Mucosa of descending colon (tissue), 3 donors: ENCODE measurements around the gene HDAC10. TPM values are rescaled to one million over a fixed set of nuclear protein-coding genes. Genes with fewer than 3 reads are reported as not detected.

Experiments used
- ATAC-seq: fragments of 200-7000 bp; cut with Tn5 transposase; one replicate; pipeline ENCODE4 v1.9.1; 2020; ENCODE audit warnings: mild to moderate bottlenecking, moderate library complexity
- DNase-seq, 3 donors: peaks; one replicate each; pipeline ENCODE4 v3.0.0-alpha.2; 2020
- H3K36me3 ChIP-seq: fragments of 200-600 bp; one replicate; pipeline ENCODE4 v1.8.0; 2021; ENCODE audit warnings: low read depth, mild to moderate bottlenecking
- H3K4me1 ChIP-seq: fragments of 200-600 bp; one replicate; pipeline ENCODE4 v1.8.0; 2021; ENCODE audit warnings: low read depth, mild to moderate bottlenecking
- H3K4me3 ChIP-seq: fragments of 200-600 bp; one replicate; pipeline ENCODE4 v1.8.0; 2021; ENCODE audit warnings: mild to moderate bottlenecking
- H3K9me3 ChIP-seq: fragments of 200-600 bp; one replicate; pipeline ENCODE4 v1.8.0; 2021; ENCODE audit warnings: mild to moderate bottlenecking
- intact Hi-C, 2 donors: fragments of 100-400 bp; cut with DNase I in 1 of 2; cut with micrococcal nuclease in 1 of 2; formaldehyde crosslinking; loops; one replicate each; pipeline versions ENCODE4 v1.11.0 to v1.11.1; 2022; cut with DNase I, micrococcal nuclease
- total RNA-seq, 3 donors: library from RNA; stranded (reverse); fragmentation: NEBNext Ultra II Directional in 2 of 3; extraction: Animal tissue kit (Norgen Biotek cat#: 25700) in 2 of 3; gene quantifications; one replicate each; pipeline versions ENCODE4 v1.2.1 to v1.2.4, GENCODE V29; 2021 to 2023
- TF ChIP-seq, protein P1 (sequence below): fragments of 200-600 bp; IDR thresholded peaks from one replicate; pipeline ENCODE4 v1.8.0; 2022; ENCODE audit warnings: antibody characterized with exemption, mild to moderate bottlenecking
- donor health status: DM: no; HTN: no; CAD: no; lungs with moderate emphysema.
- donor health status: DM: no; HTN: no; CAD: no.
- donor health status: DM: no; HTN: yes; CAD: no.

HDAC10 gene
- total RNA-seq, 3 donors from 2014 or later, result 39.5 to 66.3 (median 47.8) TPM

- DNase-seq (no peak), ATAC-seq (no peak)
- Histone ChIP-seq H3K9me3 (no peaks in the 10 kb centered on the region), H3K36me3 (no peaks in the 10 kb centered on the region), H3K4me1 (peaks cover 13% of the 10 kb centered on the region), H3K4me3 (no peak overlapping the region)
- intact Hi-C loops, result no loop called here
- TF ChIP-seq, protein P1, sequence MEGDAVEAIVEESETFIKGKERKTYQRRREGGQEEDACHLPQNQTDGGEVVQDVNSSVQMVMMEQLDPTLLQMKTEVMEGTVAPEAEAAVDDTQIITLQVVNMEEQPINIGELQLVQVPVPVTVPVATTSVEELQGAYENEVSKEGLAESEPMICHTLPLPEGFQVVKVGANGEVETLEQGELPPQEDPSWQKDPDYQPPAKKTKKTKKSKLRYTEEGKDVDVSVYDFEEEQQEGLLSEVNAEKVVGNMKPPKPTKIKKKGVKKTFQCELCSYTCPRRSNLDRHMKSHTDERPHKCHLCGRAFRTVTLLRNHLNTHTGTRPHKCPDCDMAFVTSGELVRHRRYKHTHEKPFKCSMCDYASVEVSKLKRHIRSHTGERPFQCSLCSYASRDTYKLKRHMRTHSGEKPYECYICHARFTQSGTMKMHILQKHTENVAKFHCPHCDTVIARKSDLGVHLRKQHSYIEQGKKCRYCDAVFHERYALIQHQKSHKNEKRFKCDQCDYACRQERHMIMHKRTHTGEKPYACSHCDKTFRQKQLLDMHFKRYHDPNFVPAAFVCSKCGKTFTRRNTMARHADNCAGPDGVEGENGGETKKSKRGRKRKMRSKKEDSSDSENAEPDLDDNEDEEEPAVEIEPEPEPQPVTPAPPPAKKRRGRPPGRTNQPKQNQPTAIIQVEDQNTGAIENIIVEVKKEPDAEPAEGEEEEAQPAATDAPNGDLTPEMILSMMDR, result no peak
Observed at GRCh38 chr22:50257041-50257440, 6.0 kb upstream of the HDAC10 start.

GRCh38 chr22:50256258-50256862 is 5.3 kb upstream of the HDAC10 start:
- intact Hi-C loops, result no loop called here
- TF ChIP-seq, protein P1, result no peak

DNA sequence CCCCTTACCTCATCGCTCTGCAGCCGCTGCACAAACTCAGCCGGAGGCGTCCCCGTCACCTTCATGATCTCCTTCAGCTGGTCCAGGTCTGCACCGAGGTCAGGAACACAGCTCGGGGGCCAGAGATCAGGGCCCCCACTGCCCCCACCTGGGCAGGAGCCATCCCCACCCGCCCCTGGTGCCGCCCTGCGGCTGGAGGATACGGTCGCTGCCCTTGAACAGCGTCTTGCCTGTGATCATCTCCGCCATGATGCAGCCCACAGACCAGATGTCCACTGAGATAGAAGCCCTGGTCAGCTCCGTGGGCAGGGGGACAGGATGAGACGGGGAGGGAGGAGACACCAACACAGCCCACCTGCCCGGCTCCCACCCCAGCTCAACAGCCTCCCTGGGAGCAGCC is 4.5 kb upstream of the HDAC10 start:
- no peak overlapping the region for H3K4me3 ChIP-seq
- intact Hi-C loops, result no loop called here
- H3K4me1 ChIP-seq, result peaks cover 5% of the 10 kb centered on the region
- DNase-seq (no peak), ATAC-seq (no peak)
- no peaks in the 10 kb centered on the region for H3K9me3 ChIP-seq
- no peaks in the 10 kb centered on the region for H3K36me3 ChIP-seq
- TF ChIP-seq, protein P1, result no peak

More at GRCh38 chr22:50256258-50256862, 5.3 kb upstream of the HDAC10 start:
- H3K4me1 ChIP-seq, result peaks cover 9% of the 10 kb centered on the region
- ATAC-seq (no peak), DNase-seq (no peak)
- H3K4me3 ChIP-seq, result no peak overlapping the region
- no peaks in the 10 kb centered on the region for H3K9me3 ChIP-seq
- H3K36me3 ChIP-seq, result no peaks in the 10 kb centered on the region

GRCh38 chr22:50255099-50255498 is 4.0 kb upstream of the HDAC10 start:
- Histone ChIP-seq H3K36me3 (no peaks in the 10 kb centered on the region), H3K4me1 (peaks cover 6% of the 10 kb centered on the region), H3K9me3 (no peaks in the 10 kb centered on the region), H3K4me3 (no peak overlapping the region)
- TF ChIP-seq, protein P1, result no peak
- no peak for DNase-seq
- intact Hi-C loops, result no loop called here
- no peak for ATAC-seq

DNA sequence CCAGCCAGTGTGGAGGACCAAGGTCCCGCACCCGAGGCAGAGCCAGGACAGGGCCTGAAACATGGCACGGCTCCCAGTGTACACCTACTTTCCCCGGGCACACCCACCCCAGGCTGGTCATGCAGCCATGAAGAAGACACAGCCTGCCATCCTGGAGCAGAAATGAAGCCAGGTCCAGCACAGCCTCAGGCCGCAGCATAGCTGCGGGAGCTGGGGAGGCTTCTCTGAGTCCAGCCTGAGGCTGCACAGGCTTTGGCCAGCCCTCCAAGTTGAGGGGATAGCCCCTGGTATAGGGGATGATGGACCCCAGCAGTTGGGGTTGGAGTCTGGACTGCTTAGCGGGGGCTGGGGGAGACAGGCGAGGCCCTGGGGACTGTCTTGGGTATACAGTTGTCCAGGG is 2.9 kb upstream of the HDAC10 start:
- peaks cover 15% of the 10 kb centered on the region for H3K4me1 ChIP-seq
- TF ChIP-seq, protein P1, result no peak
- H3K36me3 ChIP-seq, result no peaks in the 10 kb centered on the region
- intact Hi-C loops, result loop anchor here in 1 of 2 donors (5.0 kb wide), 1 partner anchor 88 kb away; the partner anchor contains the start of gene PPP6R2
- no peak overlapping the region for H3K4me3 ChIP-seq
- DNase-seq, result no peak
- ATAC-seq, result no peak
- H3K9me3 ChIP-seq, result no peaks in the 10 kb centered on the region
